Right ventricle myocardium inferior (tissue), 1 donor: ENCODE measurements around the gene STAT5B. TPM values are rescaled to one million over a fixed set of nuclear protein-coding genes. Genes with fewer than 3 reads are reported as not detected.
"Not testable (repeated sequence)": the region's sequence is repeated elsewhere in the genome, so short reads cannot be mapped to it uniquely, and the experiment has no call there.

ENCODE experiments used
- ATAC-seq: fragments of 200-7000 bp; cut with Tn5 transposase; one replicate; pipeline ENCODE4 v1.9.1; 2020; ENCODE audit warnings: mild to moderate bottlenecking, moderate library complexity
- DNase-seq: peaks from one replicate; pipeline ENCODE4 v3.0.0; 2021; ENCODE audit errors: missing footprints
- intact Hi-C: fragments of 100-400 bp; cut with DNase I; formaldehyde crosslinking; loops from one replicate; pipeline ENCODE4 v1.11.0; 2022
- total RNA-seq: library from RNA; stranded (reverse); fragmentation: NEBNext Ultra II Directional; extraction: Animal tissue kit (Norgen Biotek cat#: 25700); gene quantifications from one replicate; pipeline ENCODE4 v1.2.1, GENCODE V29; 2021
- donor health status: DM: no; HTN: yes; CAD: no; lungs with severe emphysema.

Gene STAT5B
- total RNA-seq, 1 donor from 2014 or later: 32.9 TPM

- DNase-seq, intact Hi-C loops, ATAC-seq: not testable (repeated sequence)
Observed at GRCh38 chr17:42219280-42219679, 56.9 kb downstream of the STAT5B start.

- no peak for DNase-seq
- intact Hi-C loops: no loop called here
- ATAC-seq: no peak
Observed at GRCh38 chr17:42214156-42214555, 62.0 kb downstream of the STAT5B start.

- ATAC-seq (no peak), DNase-seq (no peak)
- intact Hi-C loops: no loop called here
Observed at GRCh38 chr17:42212382-42212781, 63.8 kb downstream of the STAT5B start.

- ATAC-seq (peak; percentile 92), DNase-seq (peak; percentile 90)
- intact Hi-C loops: not testable (repeated sequence)
Observed at GRCh38 chr17:42211921-42212341, 64.3 kb downstream of the STAT5B start.

GRCh38 chr17:42210046-42210445 is 66.1 kb downstream of the STAT5B start:
- ATAC-seq: peak; percentile 23
- intact Hi-C loops: no loop called here

GRCh38 chr17:42206153-42206612 is 70.0 kb downstream of the STAT5B start:
- DNase-seq, ATAC-seq, intact Hi-C loops: not testable (repeated sequence)

More at GRCh38 chr17:42210046-42210445, 66.1 kb downstream of the STAT5B start:
- DNase-seq: no peak

GRCh38 chr17:42203354-42203753 is 72.8 kb downstream of the STAT5B start:
- intact Hi-C loops: no loop called here
- no peak for ATAC-seq
- DNase-seq: no peak

- intact Hi-C loops: no loop called here
- DNase-seq (no peak), ATAC-seq (no peak)
Observed at GRCh38 chr17:42202696-42203095, 73.5 kb downstream of the STAT5B start.

GRCh38 chr17:42202159-42202558 is 74.0 kb downstream of the STAT5B start:
- no peak for DNase-seq
- ATAC-seq: no peak
- intact Hi-C loops: no loop called here

- DNase-seq: no peak
- intact Hi-C loops: no loop called here
- no peak for ATAC-seq
Observed at GRCh38 chr17:42201458-42201772, 74.8 kb downstream of the STAT5B start.

- ATAC-seq (peak; percentile 92), DNase-seq (peak; percentile 84)
- intact Hi-C loops: no loop called here
Observed at GRCh38 chr17:42200706-42201457, 75.3 kb downstream of the STAT5B start.

GRCh38 chr17:42199416-42200011 is 76.7 kb downstream of the STAT5B start:
- DNase-seq (no peak), ATAC-seq (no peak)
- intact Hi-C loops: no loop called here

GRCh38 chr17:42198897-42199296 is 77.3 kb downstream of the STAT5B start:
- DNase-seq: no peak
- intact Hi-C loops: no loop called here
- ATAC-seq: no peak

GRCh38 chr17:42197564-42198156 is 78.5 kb downstream of the STAT5B start:
- intact Hi-C loops: no loop called here
- DNase-seq (no peak), ATAC-seq (no peak)

GRCh38 chr17:42193969-42194899 is 82.0 kb downstream of the STAT5B start, which contains the start of gene GHDC:
TSS of gene GHDC (minus strand) at chr17:42194494. CDS start at chr17:42193581, 913 bp downstream.
- peak; percentile 91 for DNase-seq
- intact Hi-C loops: no loop called here
- peak; percentile 91 for ATAC-seq

GRCh38 chr17:42193216-42193968 is 82.8 kb downstream of the STAT5B start:
- no peak for DNase-seq
- intact Hi-C loops: no loop called here
- no peak for ATAC-seq

GRCh38 chr17:42192189-42193126 is 83.7 kb downstream of the STAT5B start:
- DNase-seq: no peak

More at GRCh38 chr17:42192189-42193126, 83.7 kb downstream of the STAT5B start:
- no peak for ATAC-seq
- intact Hi-C loops: no loop called here
